Fibroblast of gingiva (primary cell): ENCODE data around the gene POLR2E.
"Not testable (repeated sequence)": the region's sequence is repeated elsewhere in the genome, so short reads cannot be mapped to it uniquely, and the experiment has no call there.

Experiments
- DNase-seq: peaks from one replicate; pipeline ENCODE4 v3.0.0-alpha.2; 2011; ENCODE audit warnings: low read depth

POLR2E gene

DNA sequence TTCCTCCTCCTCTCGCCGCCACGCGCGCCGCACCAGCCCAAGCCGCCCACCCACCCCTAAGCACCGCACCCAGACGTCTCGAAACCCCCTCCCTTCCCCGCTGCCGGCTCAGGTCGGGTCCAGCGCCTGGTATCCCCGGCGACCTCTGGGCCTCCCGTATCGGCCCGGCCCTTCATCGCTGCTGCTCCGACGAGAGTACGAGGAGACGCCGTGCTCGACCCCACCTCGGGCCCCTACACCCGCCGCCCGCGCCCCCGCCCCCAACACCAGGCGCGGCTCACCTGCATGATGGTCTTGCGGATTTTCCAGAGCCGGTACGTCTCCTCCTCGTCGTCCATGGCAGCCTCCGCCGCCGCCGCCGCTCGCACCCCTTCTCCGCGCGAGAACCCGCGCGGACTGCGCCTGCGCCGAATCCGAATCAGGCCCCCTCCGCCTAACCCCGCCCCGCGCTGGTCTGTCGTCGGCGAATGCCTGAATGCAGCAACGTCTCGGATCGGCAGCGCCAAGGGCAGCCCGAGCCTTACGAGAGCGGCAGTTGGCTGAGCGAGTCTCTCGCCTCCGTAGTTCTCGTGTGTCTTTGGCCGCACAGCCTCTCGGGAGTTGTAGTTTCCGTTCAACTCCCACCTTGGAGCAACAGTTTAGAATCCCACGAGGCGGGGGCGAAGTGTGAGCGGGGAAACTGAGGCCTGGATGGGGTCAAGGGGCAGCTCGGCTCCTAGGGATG lies at the start of gene POLR2E:
POLR2E (minus strand) TSS at position 398 of the 724 bp plus-strand sequence; CDS start at position 338, 60 bp downstream.
- peak; percentile 98 for DNase-seq

DNA sequence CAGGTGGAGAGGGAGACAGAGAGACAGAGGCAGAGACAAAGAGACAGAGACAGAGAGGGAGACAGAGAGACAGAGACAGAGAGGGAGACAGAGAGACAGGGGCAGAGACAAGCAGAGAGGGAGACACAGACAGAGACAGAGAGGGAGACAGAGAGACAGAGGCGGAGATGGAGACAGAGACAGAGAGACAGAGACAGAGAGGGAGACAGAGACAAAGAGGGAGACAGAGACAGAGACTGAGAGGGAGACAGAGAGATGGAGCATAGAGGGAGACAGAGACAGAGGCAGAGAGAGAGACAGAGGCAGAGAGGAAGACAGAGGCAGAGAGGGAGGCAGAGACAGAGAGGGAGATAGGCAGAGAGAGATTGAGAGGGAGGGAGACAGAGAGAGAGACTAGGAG lies 49.6 kb upstream of the POLR2E start:
- no peak for DNase-seq

DNA sequence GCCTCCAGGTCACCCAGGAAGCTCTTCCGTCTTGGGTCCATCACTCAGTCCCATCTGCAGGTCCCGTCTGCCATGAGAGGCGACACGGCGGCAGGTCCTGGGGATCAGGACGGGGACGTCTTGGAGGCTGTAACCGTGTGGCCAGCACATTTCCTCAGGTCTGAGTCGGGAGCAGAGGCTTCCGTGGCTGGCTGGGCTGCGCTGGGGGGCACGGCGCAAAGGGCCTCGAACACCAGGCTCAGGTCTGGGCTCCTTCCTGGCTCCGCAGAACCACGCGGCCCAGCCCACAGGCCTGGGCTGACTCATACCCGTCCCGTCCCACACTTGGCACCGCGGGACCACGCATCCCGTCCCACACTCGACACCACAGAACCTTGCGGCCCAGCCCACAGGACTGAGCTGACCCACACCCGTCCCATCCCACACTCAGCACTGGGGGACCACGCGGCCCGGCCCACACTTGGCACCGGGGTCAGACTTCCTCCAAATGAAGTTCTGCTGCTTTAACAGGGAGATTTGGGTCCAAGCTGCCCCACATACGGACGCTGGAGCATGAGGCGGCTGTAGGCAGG lies 48.7 kb upstream of the POLR2E start:
- DNase-seq: no peak

DNA sequence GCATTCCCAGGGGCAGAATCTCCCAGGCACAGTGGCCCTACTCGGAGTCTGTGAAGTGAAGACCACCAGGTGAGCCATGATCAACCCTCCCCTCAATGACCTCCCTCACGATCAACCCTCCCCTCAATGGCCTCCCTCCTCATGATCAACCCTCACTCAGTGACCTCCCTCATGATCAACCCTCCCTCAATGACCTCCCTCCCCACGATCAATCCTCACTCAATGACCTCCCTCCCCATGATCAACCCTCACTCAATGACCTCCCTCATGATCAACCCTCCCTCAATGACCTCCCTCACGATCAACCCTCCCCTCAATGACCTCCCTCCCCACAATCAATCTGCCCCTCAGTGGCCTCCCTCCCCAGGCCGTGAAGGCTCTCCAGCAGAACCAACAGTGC lies 46.8 kb upstream of the POLR2E start:
- no peak for DNase-seq

DNA sequence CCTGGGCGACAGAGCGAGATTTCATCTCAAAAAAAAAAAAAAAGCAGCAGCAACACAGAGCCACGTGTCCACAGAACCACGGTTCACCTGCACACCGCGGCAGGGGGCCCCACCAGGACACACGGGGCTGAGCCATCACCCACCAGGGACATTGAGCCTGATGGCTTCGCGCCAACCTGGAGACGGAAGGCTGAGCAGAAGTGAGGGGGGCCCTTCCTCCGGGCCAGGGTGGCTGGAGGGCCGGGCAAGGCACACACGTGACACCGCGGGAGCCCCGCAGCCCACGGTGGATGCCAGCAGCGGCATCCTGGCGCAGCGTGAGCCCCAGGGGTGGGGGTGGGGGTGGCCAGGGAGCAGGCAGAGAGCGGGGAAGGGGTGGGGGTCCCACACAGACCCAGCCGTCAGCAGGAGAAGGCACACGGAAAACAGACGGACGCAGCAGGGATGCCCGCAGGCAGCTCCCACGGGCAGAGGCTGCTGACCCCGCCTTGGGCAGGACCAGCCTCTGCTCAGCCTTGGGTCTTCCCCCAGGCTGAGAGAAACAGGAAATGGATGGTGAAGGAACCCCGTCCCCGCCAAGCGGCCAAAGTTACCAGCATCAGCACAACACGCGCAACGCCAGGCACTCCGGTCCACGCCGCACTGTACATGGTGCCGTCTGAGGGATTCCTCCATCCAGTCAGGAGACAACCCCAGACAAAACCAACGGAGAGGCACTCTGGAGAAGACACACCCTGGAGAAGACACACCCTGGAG lies 45.3 kb upstream of the POLR2E start:
- DNase-seq: no peak

DNA sequence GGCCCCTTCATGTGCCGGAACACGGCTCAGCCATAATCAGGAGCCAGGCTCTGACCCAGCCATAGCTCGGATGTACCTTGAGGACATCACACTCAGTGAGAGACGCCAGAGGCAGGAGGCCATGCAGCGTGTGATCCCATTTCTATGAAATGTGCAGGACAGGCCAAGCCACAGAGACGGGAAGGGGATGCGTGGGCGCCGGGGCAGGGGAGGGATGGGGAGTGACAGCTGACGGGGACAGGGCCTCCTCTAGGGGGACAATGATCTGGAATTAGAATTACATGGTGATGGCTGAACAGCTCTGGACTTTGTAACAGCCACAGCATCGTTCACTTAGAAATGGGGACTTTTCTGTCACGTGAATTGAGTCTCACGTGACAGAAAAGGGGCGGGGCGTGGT lies 44.0 kb upstream of the POLR2E start:
- DNase-seq: no peak

DNA sequence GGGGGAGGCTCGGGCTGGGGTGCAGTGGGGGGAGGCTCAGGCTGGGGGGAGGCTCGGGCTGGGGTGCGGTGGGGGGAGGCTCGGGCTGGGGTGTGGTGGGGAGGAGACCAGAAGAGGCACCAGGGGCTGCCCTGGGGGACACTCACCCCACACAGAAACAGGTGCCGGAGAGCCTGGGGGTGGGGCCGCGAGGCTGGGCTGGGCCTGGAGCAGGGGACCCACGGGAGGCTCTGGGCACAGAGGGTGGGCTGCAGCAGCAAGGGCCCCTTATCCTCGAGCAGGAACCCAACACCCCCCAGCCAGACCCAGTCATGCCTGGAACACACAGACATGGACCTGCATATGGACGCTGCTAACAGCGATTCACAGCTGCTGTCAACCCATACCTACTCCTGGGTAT lies 42.9 kb upstream of the POLR2E start:
- no peak for DNase-seq

DNA sequence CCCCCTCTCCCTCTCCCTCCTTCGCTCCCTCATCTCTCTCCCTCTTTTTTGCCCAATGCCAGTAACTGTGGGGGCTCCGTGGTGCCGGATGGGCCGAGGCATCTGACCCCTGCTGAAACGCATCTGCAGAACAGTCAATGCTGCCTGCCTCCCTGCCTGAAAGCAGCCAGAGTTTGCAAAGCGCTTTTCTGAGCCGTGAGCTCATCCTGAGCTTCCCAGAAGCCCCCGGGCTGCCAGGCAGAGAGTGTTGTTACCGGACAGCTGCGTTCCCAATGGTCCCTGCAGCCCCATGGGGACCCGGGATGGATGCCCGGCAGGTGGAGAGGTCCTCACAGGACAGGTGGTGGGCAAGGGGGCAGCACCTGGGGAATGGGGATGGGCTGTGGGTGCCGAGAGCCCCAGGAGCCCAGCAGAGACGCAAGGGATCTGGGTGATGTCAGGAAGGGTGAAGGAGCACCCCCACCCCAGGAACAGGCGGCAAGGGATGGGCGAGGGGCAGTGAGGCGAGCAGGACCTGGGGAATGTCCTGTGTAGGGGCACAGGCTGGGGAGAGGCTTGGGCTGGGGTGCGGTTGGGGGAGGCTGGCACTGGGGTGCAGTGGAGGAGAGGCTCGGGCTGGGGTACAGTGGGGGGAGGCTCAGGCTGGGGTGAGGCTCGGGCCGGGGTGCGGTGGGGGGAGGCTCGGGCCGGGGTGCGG lies 41.6 kb upstream of the POLR2E start:
- DNase-seq: no peak

DNA sequence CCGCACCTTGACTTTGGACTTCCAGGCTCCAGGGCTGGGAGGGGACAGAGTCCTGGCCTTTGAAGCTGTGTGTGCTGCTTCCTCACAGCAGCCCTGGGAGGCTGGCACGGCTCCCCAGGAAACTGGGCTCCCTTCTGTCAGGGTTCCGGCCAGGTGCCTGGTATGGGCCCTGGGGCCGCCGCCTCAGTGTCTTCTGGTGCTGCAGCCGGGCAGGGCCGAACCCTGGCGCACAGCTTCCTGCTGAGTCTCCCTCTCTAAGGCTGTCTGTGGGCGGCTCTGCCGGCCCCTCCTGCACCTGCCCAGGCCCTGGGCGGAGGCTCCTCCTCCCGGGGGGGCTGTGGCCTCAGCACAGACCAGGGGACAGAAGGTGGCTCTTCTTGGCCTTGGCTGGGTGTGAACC lies 41.0 kb upstream of the POLR2E start:
- no peak for DNase-seq

DNA sequence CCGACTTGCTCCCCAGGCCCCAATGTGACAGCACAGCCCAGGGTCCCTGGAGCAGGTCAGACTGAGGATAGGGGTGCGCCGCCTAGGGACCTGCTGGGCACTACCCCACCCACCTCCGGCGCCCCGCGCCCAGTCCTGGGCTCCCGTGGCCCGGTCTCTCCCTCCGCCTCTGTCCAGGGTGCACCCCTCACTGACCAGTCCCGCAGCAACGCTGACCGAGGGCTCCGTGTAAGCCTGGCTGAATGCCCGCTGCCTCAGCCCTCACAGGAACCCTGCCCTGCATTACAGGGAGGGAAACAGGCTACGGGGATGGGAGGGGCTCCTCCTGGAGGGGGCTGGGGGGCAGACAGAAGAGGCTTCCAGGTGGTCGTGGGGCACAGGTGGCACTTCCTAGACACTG lies 40.3 kb upstream of the POLR2E start:
- no peak for DNase-seq

DNA sequence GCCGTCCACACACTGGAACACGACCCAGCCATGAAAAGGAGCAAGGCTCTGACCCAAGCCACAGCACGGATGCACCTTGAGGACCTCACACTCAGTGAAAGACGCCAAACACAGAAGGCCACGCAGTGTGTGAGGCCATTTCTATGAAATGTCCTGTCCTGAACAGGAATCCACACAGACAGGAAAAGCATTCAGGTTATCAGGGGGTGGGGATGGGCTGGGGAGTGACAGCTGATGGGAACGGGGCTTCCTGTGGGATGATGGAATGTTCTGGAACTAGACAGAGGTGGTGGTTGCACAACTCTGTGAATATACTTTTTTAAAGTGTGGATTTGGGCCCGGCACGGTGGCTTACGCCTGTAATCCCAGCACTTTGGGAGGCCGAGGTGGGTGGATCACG lies 39.3 kb upstream of the POLR2E start:
- no peak for DNase-seq

DNA sequence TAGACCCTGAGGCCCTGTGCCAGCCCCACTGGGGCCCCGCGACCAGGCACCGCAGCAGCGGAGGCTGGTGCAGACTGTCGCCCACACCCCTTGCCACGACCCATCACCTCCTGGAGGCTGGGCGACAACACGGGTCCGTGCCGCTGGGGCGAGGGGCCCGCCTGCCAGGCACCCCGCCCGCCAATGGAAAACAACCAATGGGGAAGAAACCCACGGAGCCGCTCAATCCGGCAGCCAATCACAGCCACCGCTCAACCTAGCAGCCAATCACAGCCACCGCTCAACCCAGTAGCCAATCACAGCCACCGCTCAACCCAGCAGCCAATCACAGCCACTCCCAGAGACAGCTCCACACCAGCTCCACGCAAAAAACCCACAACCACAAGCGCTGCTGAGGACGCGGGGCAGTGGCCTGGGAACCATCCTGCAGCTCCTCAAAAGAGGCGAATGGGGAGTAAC lies 38.3 kb upstream of the POLR2E start:
- DNase-seq: peak; percentile 24

DNA sequence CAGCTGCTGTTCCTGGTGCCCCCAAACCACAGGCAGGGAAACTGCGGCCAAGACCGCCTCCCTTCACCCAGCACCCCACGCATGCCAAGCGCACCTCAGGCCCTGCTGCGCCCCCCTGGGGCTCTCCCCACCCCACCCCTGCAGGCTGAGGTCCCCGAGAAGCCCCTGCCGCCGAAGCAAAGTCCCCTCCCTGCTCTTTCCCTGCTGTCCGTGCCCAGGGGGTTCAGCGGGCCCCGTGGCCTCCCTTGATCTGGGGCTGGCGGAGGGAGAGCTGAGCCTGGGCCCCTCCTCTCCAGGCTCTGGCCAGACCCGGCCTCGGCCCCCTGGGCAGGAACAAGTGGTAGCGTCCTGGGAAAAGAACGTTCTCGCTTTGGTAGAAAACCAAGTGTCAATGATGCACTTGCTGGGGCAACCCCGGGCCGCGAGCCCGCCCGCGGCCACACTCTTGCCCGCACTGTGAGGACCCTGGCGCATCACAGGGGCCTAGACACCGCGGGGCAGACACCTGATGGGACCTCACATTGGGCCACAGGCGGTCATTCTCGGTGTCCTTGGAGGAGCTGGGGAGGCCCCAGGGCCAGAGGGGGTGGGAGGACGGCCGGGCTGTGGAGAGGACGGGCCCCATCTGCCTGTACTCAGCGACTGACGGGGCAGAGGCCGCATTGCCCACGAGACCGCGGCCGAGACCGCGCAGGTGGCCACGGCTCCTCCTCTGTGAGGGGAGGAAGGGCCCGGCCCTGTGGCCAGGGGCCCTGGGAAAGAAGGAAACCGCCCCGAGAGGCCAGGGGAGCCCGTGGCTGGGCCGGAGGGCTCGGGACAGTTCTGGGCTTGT lies 37.6 kb upstream of the POLR2E start:
- peak; percentile 34 for DNase-seq

DNA sequence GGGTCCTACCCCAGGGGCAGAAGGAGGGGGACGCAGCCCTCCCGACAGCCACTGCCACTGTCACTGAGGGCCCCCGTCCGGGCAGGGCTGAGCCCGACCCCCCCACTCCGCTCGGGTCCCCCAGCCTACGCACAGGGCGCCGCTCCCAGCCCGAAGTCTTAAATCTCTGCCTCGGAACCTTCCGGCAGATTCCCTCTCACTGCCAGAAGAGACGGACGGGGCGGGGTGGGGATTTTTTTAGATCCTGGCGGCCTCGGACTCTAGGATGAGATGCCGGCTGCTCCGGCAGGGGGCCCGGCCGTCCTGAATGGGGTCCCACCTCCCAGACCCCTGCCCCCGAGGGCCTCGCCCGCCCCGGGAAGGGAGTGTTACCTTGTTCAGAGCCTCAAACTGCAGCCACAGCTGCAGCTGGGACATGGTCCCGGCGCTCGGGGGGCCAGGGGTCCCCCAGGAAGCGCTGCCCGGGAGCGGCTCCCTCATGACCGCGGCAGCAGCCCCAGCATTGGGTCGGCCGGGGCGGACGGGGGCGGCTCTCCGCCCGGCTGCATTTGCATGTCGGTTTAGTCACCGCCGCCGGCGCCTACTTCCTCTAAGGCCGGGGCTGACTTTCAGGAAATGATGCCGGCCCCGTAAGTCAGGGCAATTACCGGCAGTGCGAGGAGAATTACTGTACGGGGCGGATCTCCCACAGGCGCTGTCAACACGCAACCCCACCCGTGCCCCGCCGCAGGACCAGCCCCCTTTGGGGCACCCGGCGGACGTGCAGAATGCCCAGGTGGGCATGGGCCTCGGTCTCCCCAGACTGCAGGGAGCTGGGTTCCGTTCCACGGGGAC lies 36.8 kb upstream of the POLR2E start:
- peak; percentile 89 for DNase-seq

DNA sequence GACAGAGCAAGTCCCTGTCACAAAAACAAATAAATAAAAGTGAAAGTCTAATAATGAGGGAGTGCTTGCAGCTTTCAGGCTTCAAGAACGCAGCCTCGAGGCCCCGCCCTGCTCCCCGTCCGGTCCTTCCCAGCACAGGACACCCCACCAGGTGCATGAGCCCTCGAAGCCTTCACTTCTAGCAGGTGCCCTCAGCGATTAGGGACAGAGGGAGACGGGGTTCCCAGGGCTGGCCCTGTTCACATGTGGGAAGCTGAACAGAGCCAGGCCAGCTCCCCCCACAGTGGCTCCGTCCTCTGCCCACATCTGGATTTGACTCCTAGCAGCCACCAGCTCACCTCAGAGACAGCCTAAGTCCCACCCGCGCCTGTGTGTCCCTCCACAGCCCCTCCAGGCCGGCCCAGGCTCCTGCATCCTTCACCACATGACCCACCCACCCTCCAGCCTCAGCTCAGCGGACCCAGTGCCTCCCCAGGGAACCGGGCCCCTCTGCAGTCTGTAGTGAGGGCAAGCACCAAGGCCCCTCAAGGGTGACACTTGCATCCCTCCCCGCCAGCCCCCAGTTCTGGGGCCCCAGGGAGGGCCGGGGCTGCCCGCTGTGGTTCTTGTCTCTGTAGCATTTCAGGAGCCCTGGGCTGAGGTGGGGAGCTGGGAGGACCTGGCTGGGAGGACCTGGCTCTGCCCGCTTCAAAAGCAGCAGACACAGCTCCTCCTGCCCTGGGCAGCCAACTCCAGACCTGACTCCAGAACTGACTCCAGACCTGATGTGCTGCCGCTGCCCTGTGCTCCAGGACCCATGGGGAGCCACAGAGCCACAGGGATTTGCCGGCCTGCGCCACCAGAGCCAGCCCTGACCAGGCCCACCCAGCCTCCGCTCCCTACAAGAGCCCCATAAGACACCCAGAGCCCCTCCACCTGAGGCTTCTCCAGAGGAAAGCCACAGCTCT lies 35.9 kb upstream of the POLR2E start:
- peak; percentile 14 for DNase-seq

DNA sequence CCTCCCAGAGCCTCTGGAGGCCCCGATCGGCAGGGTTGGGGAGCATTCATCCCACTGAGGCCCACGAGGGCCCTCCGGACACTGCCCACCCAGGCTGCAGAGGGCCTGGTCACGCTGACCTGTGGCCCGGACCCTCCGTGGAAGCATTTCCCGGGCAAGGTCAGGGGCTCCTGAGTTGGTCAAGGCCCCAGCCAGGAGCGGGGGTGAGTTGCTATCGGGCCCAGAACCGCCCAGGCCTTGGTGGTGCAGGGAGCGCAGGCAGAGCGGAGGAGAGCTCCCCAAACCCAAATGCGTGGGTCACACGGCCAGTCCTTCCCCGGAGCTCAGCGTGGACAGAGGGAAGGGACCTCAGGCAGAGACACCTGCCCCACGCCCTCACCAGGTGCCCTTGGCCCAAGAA lies 34.4 kb upstream of the POLR2E start:
- DNase-seq: no peak

DNA sequence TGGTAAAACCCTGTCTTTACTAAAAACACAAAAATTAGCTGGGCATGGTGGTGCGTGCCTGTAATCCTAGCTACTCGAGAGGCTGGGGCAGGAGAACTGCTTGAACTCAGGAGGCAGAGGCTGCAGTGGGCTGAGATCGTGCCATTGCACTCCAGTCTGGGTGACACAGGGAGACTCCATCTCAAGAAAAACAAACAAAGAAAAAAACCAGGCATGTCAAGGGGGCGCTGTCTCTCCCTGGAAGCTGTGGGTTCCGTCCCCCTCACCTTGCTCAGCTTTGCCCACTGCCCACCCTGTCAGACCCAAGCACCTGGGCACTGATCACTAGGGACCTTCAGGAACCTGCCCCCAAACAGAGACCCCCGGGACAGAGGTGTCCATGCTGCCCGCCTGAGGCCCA lies 33.9 kb upstream of the POLR2E start:
- DNase-seq: not testable (repeated sequence)

DNA sequence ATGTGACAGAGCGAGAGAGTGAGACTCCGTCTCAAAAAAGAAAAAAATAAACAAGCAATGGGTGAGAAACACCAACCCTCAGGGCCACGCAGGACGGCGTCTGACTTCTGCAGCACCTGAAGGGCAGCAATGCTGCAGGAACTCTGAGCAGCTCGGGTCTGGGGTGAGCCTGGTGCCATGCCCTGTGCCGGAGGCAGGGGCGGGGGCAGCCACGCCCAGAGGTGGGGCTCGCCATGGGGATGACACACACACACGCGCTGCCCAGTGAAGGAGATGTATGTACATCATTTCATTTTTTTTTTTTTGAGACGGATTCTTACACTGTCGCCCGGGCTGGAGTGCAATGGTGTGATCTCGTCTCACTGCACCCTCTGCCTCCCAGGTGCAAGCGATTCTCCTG lies 32.9 kb upstream of the POLR2E start:
- DNase-seq: no peak

DNA sequence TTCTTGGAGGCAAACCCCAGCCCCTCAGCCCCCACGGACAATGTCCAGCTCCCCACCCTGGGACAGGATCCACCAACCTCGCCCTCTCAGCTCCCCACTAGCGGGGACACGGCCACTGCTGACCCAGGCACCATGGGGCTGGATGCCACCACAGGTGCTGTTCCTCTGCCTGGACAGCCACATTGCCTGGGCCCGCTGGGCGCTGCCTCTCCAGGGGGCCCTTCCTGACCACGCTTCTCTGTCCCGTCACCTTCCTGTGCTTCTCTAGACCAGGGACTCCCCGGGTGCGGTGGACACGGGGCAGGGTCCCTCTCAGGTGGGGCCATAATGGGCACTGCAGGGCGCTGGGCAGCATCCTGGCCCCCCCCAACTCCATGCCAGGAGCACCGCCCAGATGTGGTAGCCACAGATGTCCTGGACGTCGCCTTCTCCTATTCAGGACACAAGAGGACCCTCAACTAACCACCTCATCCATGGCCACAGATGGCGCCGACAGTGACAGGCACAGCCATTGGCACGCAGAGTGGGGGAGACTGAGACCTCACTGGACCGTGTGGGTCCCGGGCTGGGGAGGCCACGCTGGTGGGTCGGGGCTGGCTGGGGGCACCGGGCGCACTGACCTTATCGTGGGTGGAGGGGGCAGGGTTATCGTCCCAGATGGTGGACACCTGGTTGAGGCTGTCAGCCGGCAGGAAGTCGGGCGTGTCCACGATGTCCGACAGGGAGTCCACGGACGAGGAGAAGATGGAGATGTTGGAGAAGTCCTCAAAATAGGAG lies 32.0 kb upstream of the POLR2E start:
- no peak for DNase-seq
